Heart left ventricle (tissue), 13 donors: ENCODE measurements around the gene PLXNA3.

Experiments used
- POLR2A ChIP-seq, 2 donors: fragments of 450-650 bp; IDR thresholded peaks; one replicate each; pipeline ENCODE4 v1.6.1; 2017; ENCODE audit warnings: antibody characterized with exemption in 2 of 2, mild to moderate bottlenecking in 2 of 2, moderate library complexity in 2 of 2
- TF ChIP-seq, protein P1 (sequence below), 12 donors: fragments of 200-600 bp; sonication (generic) in 4 of 12; IDR thresholded peaks; one replicate each; pipeline versions ENCODE4 v1.5.0 to v1.8.0; 2018 to 2022; ENCODE audit warnings: antibody characterized with exemption in 12 of 12, mild to moderate bottlenecking in 5 of 12
- donor health status: ischemic (EF 13 %, LVEDD 7.1; RV severe dilation, severe dysfunction).
- donor health status: DM: no; HTN: yes; CAD: no.
- donor health status: DM: no; HTN: no; CAD: no.
- donor health status: ischemic (EF 25% LVEDD 6.9; RV normal size, moderate dysfunction).
- donor health status: ischemic (EF 25% LVEDD 5.7; RV mildly dilated, moderate dysfunction).
- donor health status: ischemic (EF 35%, LVEDD 5.7; RV mildly dilated, moderate dysfunction).
- donor health status: nonischemic (EF 11% LVEDD 7.7; RV severe dilation, severe dysfunction).
- donor health status: DM: yes; HTN: yes; CAD: no.
- donor health status: PGD.
- donor health status: ischemic (EF 29% LVEDD 5.4; RV normal size, mild dysfunction).
- donor health status: nonischemic (EF 23%, LVEDD 6.1; RV moderate dilation, normal function).

DNA sequence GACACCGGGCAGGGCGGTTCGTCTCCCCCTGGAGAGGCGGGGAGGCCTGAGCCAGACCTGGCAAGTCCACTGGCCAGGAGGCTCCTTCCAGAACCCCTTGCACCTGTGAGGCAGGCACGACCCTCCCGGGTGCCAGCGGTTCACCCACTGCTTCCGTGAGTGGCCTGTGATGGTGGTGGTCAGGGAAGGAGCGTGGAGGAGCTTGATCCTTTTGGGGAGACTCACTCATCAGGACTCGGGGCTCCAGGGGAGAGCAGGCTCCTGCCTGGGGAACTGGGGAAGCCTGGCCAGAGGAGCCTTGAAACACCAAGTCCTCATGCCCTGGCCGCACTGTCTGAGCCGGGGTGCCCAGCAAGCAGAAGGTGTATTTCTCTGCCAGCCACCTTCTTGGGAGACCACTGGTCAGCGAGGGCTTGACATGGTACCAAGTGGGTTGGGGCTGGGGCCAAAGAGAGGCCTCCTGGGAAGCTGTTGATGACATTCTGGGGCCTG is 13.3 kb upstream of the PLXNA3 start:
- TF ChIP-seq, protein P1, sequence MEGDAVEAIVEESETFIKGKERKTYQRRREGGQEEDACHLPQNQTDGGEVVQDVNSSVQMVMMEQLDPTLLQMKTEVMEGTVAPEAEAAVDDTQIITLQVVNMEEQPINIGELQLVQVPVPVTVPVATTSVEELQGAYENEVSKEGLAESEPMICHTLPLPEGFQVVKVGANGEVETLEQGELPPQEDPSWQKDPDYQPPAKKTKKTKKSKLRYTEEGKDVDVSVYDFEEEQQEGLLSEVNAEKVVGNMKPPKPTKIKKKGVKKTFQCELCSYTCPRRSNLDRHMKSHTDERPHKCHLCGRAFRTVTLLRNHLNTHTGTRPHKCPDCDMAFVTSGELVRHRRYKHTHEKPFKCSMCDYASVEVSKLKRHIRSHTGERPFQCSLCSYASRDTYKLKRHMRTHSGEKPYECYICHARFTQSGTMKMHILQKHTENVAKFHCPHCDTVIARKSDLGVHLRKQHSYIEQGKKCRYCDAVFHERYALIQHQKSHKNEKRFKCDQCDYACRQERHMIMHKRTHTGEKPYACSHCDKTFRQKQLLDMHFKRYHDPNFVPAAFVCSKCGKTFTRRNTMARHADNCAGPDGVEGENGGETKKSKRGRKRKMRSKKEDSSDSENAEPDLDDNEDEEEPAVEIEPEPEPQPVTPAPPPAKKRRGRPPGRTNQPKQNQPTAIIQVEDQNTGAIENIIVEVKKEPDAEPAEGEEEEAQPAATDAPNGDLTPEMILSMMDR (IDR thresholded peaks at IDR 0.05): no peak
- no peak for TF ChIP-seq POLR2A (IDR thresholded peaks at IDR 0.05)
